Measurements from ENCODE around the gene SBK2. TPM values are rescaled to one million over a fixed set of nuclear protein-coding genes. Genes with fewer than 3 reads are reported as not detected.

Gene SBK2
- total and polyA plus RNA-seq, 7 donors: 0.14 to 13.4 (median 1.1) TPM

GRCh38 chr19:55545443-55545842, 8.5 kb upstream of the SBK2 start, which contains the start of gene SBK3:
Gene SBK3, minus strand, starts transcription at chr19:55545543. Its CDS starts 0 bp downstream, at chr19:55545543.
- intact Hi-C loops (cut with DNase I): loop anchor here in 1 of 2 donors (5.0 kb wide), 1 partner anchor 52 kb away; the partner anchor contains the start of gene FIZ1
- ATAC-seq: no peak
- no peaks in the 10 kb centered on the region for H3K27me3 ChIP-seq (ENCODE audit: insufficient read depth in 3 of 3, low read length in 2 of 3)
- no peaks in the 10 kb centered on the region for H3K9me3 ChIP-seq
- whole genome bisulfite sequencing, 3 donors: 90 to 94% (median 90%) methylated on average over 10 of the region's 10 CpGs
- H3K4me3 ChIP-seq: no peak within 1 kb of the TSS
- peaks cover 49% of the 10 kb centered on the region for H3K4me1 ChIP-seq
- H3K36me3 ChIP-seq (ENCODE audit: insufficient read depth in 1 of 2, low read depth in 1 of 2): no peaks in the 10 kb centered on the region
- H3K27ac ChIP-seq: peak within 1 kb of the TSS; percentile 94
- TF ChIP-seq, protein P1, sequence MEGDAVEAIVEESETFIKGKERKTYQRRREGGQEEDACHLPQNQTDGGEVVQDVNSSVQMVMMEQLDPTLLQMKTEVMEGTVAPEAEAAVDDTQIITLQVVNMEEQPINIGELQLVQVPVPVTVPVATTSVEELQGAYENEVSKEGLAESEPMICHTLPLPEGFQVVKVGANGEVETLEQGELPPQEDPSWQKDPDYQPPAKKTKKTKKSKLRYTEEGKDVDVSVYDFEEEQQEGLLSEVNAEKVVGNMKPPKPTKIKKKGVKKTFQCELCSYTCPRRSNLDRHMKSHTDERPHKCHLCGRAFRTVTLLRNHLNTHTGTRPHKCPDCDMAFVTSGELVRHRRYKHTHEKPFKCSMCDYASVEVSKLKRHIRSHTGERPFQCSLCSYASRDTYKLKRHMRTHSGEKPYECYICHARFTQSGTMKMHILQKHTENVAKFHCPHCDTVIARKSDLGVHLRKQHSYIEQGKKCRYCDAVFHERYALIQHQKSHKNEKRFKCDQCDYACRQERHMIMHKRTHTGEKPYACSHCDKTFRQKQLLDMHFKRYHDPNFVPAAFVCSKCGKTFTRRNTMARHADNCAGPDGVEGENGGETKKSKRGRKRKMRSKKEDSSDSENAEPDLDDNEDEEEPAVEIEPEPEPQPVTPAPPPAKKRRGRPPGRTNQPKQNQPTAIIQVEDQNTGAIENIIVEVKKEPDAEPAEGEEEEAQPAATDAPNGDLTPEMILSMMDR (IDR thresholded peaks at IDR 0.05): no peak
- DNase-seq: no peak

DNA sequence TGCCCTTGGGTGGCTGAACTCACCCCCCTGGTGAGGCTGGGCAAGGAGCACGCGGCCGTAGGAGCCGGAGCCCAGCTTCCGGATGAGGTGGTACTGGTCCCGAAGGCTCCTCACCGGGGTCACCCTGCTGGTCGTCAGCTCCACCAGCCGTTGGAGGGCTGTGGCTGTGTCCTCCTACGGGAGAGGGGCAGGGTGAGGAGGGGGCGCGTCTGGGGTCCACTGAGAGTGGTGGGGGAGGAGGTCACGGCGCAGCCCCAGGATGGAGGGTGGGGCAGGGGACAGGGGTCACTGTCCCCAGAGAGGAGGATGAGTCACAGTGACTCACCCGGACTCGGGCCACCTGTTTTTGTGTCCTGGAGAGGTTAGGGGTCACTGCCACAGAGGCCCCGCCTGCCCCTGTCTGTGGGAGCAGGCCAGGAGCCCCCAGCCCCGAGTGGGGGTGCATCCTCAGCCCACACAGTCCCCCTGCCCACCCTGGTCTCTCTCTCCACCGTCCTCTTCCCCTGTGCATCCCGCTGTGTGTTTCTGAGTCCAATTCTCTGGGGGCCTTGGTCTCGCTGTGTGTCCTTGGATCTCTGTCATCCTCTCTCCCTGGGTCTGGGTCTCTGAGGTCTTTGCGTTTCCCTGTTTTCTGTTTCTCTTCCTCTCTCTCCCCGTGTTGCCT, 8.0 kb upstream of the SBK2 start:
- 72 to 76% (median 75%) methylated on average over 22 to 23 of the region's 23 CpGs for WGBS, 3 donors
- Histone ChIP-seq H3K27me3 (ENCODE audit: insufficient read depth in 3 of 3, low read length in 2 of 3) (no peaks in the 10 kb centered on the region), H3K4me3 (no peak overlapping the region), H3K27ac (peak overlapping the region; percentile 94), H3K9me3 (no peaks in the 10 kb centered on the region), H3K4me1 (peaks cover 43% of the 10 kb centered on the region), H3K36me3 (ENCODE audit: insufficient read depth in 1 of 2, low read depth in 1 of 2) (no peaks in the 10 kb centered on the region)
- DNase-seq (peak in 1 of 2 donors; percentile 70), ATAC-seq (peak; percentile 11 to 37 (median 17))
- intact Hi-C loops (cut with DNase I): loop anchor here in 1 of 2 donors (5.0 kb wide), 1 partner anchor 52 kb away; the partner anchor contains the start of gene FIZ1
- TF ChIP-seq, protein P1 (IDR thresholded peaks at IDR 0.05): no peak

GRCh38 chr19:55544014-55544413, 7.1 kb upstream of the SBK2 start:
- ATAC-seq: no peak
- TF ChIP-seq, protein P1 (IDR thresholded peaks at IDR 0.05): no peak
- Histone ChIP-seq H3K9me3 (no peaks in the 10 kb centered on the region), H3K27me3 (ENCODE audit: insufficient read depth in 3 of 3, low read length in 2 of 3) (no peaks in the 10 kb centered on the region), H3K36me3 (ENCODE audit: insufficient read depth in 1 of 2, low read depth in 1 of 2) (no peaks in the 10 kb centered on the region), H3K4me3 (no peak overlapping the region), H3K4me1 (peaks cover 34% of the 10 kb centered on the region), H3K27ac (no peak overlapping the region)
- no peak for DNase-seq
- intact Hi-C loops (cut with DNase I): no loop called here
- 88 to 91% (median 89%) methylated on average over 15 of the region's 15 CpGs for WGBS, 3 donors

DNA sequence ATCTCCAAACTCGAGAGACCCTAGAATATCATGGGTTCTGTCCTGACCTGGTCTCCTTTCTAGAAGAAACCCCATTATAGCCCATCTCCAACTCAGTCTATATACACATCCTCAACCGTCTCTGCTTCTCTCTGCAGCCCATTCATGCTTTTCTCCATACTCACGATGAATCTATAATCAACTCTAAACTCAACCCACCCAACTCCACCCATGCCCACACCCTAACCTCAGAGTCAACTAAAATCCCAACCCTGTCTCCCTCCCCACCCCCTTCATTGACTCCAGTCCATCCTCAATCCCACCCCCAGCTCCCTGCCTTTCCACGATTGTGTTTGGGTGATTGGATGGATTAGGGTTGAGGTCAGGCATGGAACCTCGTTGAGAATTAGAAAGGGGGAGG, 6.6 kb upstream of the SBK2 start:
- DNase-seq (no peak), ATAC-seq (no peak)
- Histone ChIP-seq H3K4me3 (no peak overlapping the region), H3K9me3 (no peaks in the 10 kb centered on the region), H3K27me3 (ENCODE audit: insufficient read depth in 3 of 3, low read length in 2 of 3) (no peaks in the 10 kb centered on the region), H3K4me1 (peaks cover 30% of the 10 kb centered on the region), H3K36me3 (ENCODE audit: insufficient read depth in 1 of 2, low read depth in 1 of 2) (no peaks in the 10 kb centered on the region), H3K27ac (no peak overlapping the region)
- TF ChIP-seq, protein P1 (IDR thresholded peaks at IDR 0.05): no peak
- 75 to 84% (median 81%) methylated on average over 5 of the region's 5 CpGs for WGBS, 3 donors
- intact Hi-C loops (cut with DNase I): loop anchor here in 1 of 2 donors (2.0 kb wide), 1 partner anchor 17 kb away; no protein-coding TSS in a partner anchor
